ENCODE measurements around the gene CEP120.
"Not testable (repeated sequence)": the region's sequence is repeated elsewhere in the genome, so short reads cannot be mapped to it uniquely, and the experiment has no call there.

The CEP120 gene

GRCh38 chr5:123414974-123415373 is 8.2 kb downstream of the CEP120 start:
- H3K4me1 ChIP-seq (ENCODE audit: control insufficient read depth, low read depth, low read length): no peaks in the 10 kb centered on the region
- H3K79me2 ChIP-seq (ENCODE audit: control insufficient read depth, insufficient read depth, low read length): no peaks in the 10 kb centered on the region
- no peak overlapping the region for H4K5ac ChIP-seq (ENCODE audit: low read length)
- H3K27ac ChIP-seq (ENCODE audit: low read depth, low read length): no peak overlapping the region
- H4K8ac ChIP-seq (ENCODE audit: low read depth, low read length): no peak overlapping the region
- H3K9ac ChIP-seq (ENCODE audit: low read length): no peak overlapping the region
- no peak overlapping the region for H3K18ac ChIP-seq (ENCODE audit: low read length)
- no peak overlapping the region for H3K4me2 ChIP-seq (ENCODE audit: low read length)
- no peak overlapping the region for H3K23ac ChIP-seq (ENCODE audit: low read length)
- no peak overlapping the region for H2BK15ac ChIP-seq (replicated peaks; ENCODE audit: low read depth)
- no peak overlapping the region for H2BK5ac ChIP-seq (ENCODE audit: low read length)
- no peak overlapping the region for H3K56ac ChIP-seq (ENCODE audit: low read length)
- H3K79me1 ChIP-seq (ENCODE audit: low read length): no peaks in the 10 kb centered on the region
- H3K27me3 ChIP-seq (ENCODE audit: insufficient read depth, low read length, poor library complexity): no peaks in the 10 kb centered on the region
- H3K4ac ChIP-seq (ENCODE audit: low read depth, low read length): no peak overlapping the region
- no peaks in the 10 kb centered on the region for H3K36me3 ChIP-seq (ENCODE audit: control insufficient read depth, insufficient read depth, low read length)
- H2AK5ac ChIP-seq (ENCODE audit: low read length): no peak overlapping the region
- H3K4me3 ChIP-seq (ENCODE audit: low read length): no peak overlapping the region
- peak; percentile 64 for DNase-seq
- H2BK120ac ChIP-seq (ENCODE audit: low read depth, low read length): no peak overlapping the region

- H3K9ac ChIP-seq (ENCODE audit: low read length): no peak overlapping the region
- H4K5ac ChIP-seq (ENCODE audit: low read length): no peak overlapping the region
- H2BK15ac ChIP-seq (replicated peaks; ENCODE audit: low read depth): no peak overlapping the region
- H3K23ac ChIP-seq (ENCODE audit: low read length): no peak overlapping the region
- no peak overlapping the region for H2BK5ac ChIP-seq (ENCODE audit: low read length)
- H3K4ac ChIP-seq (ENCODE audit: low read depth, low read length): no peak overlapping the region
- no CpG with 5 or more reads among the region's 3 CpGs for WGBS (ENCODE audit: extremely low coverage, insufficient coverage, low lambda C conversion rate)
- no peaks in the 10 kb centered on the region for H3K36me3 ChIP-seq (ENCODE audit: control insufficient read depth, insufficient read depth, low read length)
- H3K27ac ChIP-seq (ENCODE audit: low read depth, low read length): no peak overlapping the region
- H3K18ac ChIP-seq (ENCODE audit: low read length): no peak overlapping the region
- no peak overlapping the region for H4K8ac ChIP-seq (ENCODE audit: low read depth, low read length)
- no peak overlapping the region for H3K4me3 ChIP-seq (ENCODE audit: low read length)
- no peak overlapping the region for H2AK5ac ChIP-seq (ENCODE audit: low read length)
- H2BK120ac ChIP-seq (ENCODE audit: low read depth, low read length): no peak overlapping the region
- no peaks in the 10 kb centered on the region for H3K27me3 ChIP-seq (ENCODE audit: insufficient read depth, low read length, poor library complexity)
- H3K4me1 ChIP-seq (ENCODE audit: control insufficient read depth, low read depth, low read length): no peaks in the 10 kb centered on the region
- no peaks in the 10 kb centered on the region for H3K79me2 ChIP-seq (ENCODE audit: control insufficient read depth, insufficient read depth, low read length)
- no peak overlapping the region for H3K4me2 ChIP-seq (ENCODE audit: low read length)
- no peak for DNase-seq
- no peak overlapping the region for H3K56ac ChIP-seq (ENCODE audit: low read length)
- no peaks in the 10 kb centered on the region for H3K79me1 ChIP-seq (ENCODE audit: low read length)
These were observed 11.0 kb downstream of the CEP120 start for GRCh38 chr5:123412206-123412605.

- not testable (repeated sequence) for H4K5ac ChIP-seq (ENCODE audit: low read length); H3K18ac ChIP-seq (ENCODE audit: low read length); H3K23ac ChIP-seq (ENCODE audit: low read length); H4K8ac ChIP-seq (ENCODE audit: low read depth, low read length); DNase-seq; H2BK15ac ChIP-seq (replicated peaks; ENCODE audit: low read depth); H3K79me2 ChIP-seq (ENCODE audit: control insufficient read depth, insufficient read depth, low read length); H2BK5ac ChIP-seq (ENCODE audit: low read length); H3K4me2 ChIP-seq (ENCODE audit: low read length); H3K27ac ChIP-seq (ENCODE audit: low read depth, low read length); H2BK120ac ChIP-seq (ENCODE audit: low read depth, low read length); H3K27me3 ChIP-seq (ENCODE audit: insufficient read depth, low read length, poor library complexity); H3K4ac ChIP-seq (ENCODE audit: low read depth, low read length); H3K79me1 ChIP-seq (ENCODE audit: low read length); H3K56ac ChIP-seq (ENCODE audit: low read length); H2AK5ac ChIP-seq (ENCODE audit: low read length); H3K4me3 ChIP-seq (ENCODE audit: low read length); H3K4me1 ChIP-seq (ENCODE audit: control insufficient read depth, low read depth, low read length); H3K9ac ChIP-seq (ENCODE audit: low read length); H3K36me3 ChIP-seq (ENCODE audit: control insufficient read depth, insufficient read depth, low read length)
- no CpG with 5 or more reads among the region's 12 CpGs for WGBS (ENCODE audit: extremely low coverage, insufficient coverage, low lambda C conversion rate)
These were observed 21.2 kb downstream of the CEP120 start for GRCh38 chr5:123401999-123402398.

GRCh38 chr5:123401320-123401719 is 21.9 kb downstream of the CEP120 start:
- no peak overlapping the region for H3K4me2 ChIP-seq (ENCODE audit: low read length)

GRCh38 chr5:123400870-123401291 is 22.3 kb downstream of the CEP120 start:
- not testable (repeated sequence) for H3K23ac ChIP-seq (ENCODE audit: low read length); DNase-seq; H3K79me1 ChIP-seq (ENCODE audit: low read length)

More at GRCh38 chr5:123401320-123401719, 21.9 kb downstream of the CEP120 start:
- Histone ChIP-seq H3K4me3 (ENCODE audit: low read length) (no peak overlapping the region), H3K4ac (ENCODE audit: low read depth, low read length) (no peak overlapping the region), H3K18ac (ENCODE audit: low read length) (no peak overlapping the region), H3K36me3 (ENCODE audit: control insufficient read depth, insufficient read depth, low read length) (peaks cover 4% of the 10 kb centered on the region), H3K27ac (ENCODE audit: low read depth, low read length) (no peak overlapping the region), H3K79me2 (ENCODE audit: control insufficient read depth, insufficient read depth, low read length) (no peaks in the 10 kb centered on the region), H2BK5ac (ENCODE audit: low read length) (no peak overlapping the region), H3K27me3 (ENCODE audit: insufficient read depth, low read length, poor library complexity) (no peaks in the 10 kb centered on the region), H3K79me1 (ENCODE audit: low read length) (no peaks in the 10 kb centered on the region), H3K9ac (ENCODE audit: low read length) (no peak overlapping the region), H2BK120ac (ENCODE audit: low read depth, low read length) (no peak overlapping the region), H3K56ac (ENCODE audit: low read length) (no peak overlapping the region), H2AK5ac (ENCODE audit: low read length) (no peak overlapping the region), H2BK15ac (replicated peaks; ENCODE audit: low read depth) (no peak overlapping the region), H4K8ac (ENCODE audit: low read depth, low read length) (no peak overlapping the region), H4K5ac (ENCODE audit: low read length) (no peak overlapping the region), H3K23ac (ENCODE audit: low read length) (no peak overlapping the region), H3K4me1 (ENCODE audit: control insufficient read depth, low read depth, low read length) (no peaks in the 10 kb centered on the region)
- WGBS (ENCODE audit: extremely low coverage, insufficient coverage, low lambda C conversion rate): no CpG with 5 or more reads among the region's 15 CpGs
- DNase-seq: no peak

GRCh38 chr5:123398058-123398733 is 25.0 kb downstream of the CEP120 start:
- no peak overlapping the region for H2BK120ac ChIP-seq (ENCODE audit: low read depth, low read length)
- no peak overlapping the region for H2AK5ac ChIP-seq (ENCODE audit: low read length)
- no CpG with 5 or more reads among the region's 1 CpG for WGBS (ENCODE audit: extremely low coverage, insufficient coverage, low lambda C conversion rate)
- no peaks in the 10 kb centered on the region for H3K79me1 ChIP-seq (ENCODE audit: low read length)
- no peak overlapping the region for H3K56ac ChIP-seq (ENCODE audit: low read length)
- no peaks in the 10 kb centered on the region for H3K27me3 ChIP-seq (ENCODE audit: insufficient read depth, low read length, poor library complexity)
- peaks cover 4% of the 10 kb centered on the region for H3K36me3 ChIP-seq (ENCODE audit: control insufficient read depth, insufficient read depth, low read length)
- H3K4me1 ChIP-seq (ENCODE audit: control insufficient read depth, low read depth, low read length): no peaks in the 10 kb centered on the region
- no peaks in the 10 kb centered on the region for H3K79me2 ChIP-seq (ENCODE audit: control insufficient read depth, insufficient read depth, low read length)
- no peak overlapping the region for H3K4ac ChIP-seq (ENCODE audit: low read depth, low read length)
- H3K9ac ChIP-seq (ENCODE audit: low read length): no peak overlapping the region
- no peak overlapping the region for H4K5ac ChIP-seq (ENCODE audit: low read length)
- no peak overlapping the region for H3K23ac ChIP-seq (ENCODE audit: low read length)
- H2BK5ac ChIP-seq (ENCODE audit: low read length): no peak overlapping the region
- no peak overlapping the region for H3K18ac ChIP-seq (ENCODE audit: low read length)
- no peak overlapping the region for H2BK15ac ChIP-seq (replicated peaks; ENCODE audit: low read depth)
- H3K4me2 ChIP-seq (ENCODE audit: low read length): no peak overlapping the region
- no peak overlapping the region for H4K8ac ChIP-seq (ENCODE audit: low read depth, low read length)
- no peak for DNase-seq
- no peak overlapping the region for H3K27ac ChIP-seq (ENCODE audit: low read depth, low read length)
- no peak overlapping the region for H3K4me3 ChIP-seq (ENCODE audit: low read length)

More at GRCh38 chr5:123400870-123401291, 22.3 kb downstream of the CEP120 start:
- H3K9ac ChIP-seq (ENCODE audit: low read length); H2BK15ac ChIP-seq (replicated peaks; ENCODE audit: low read depth); H3K4ac ChIP-seq (ENCODE audit: low read depth, low read length); H3K27ac ChIP-seq (ENCODE audit: low read depth, low read length); H3K27me3 ChIP-seq (ENCODE audit: insufficient read depth, low read length, poor library complexity); H2AK5ac ChIP-seq (ENCODE audit: low read length); H3K4me3 ChIP-seq (ENCODE audit: low read length); H3K36me3 ChIP-seq (ENCODE audit: control insufficient read depth, insufficient read depth, low read length); H4K5ac ChIP-seq (ENCODE audit: low read length); H2BK120ac ChIP-seq (ENCODE audit: low read depth, low read length); H3K79me2 ChIP-seq (ENCODE audit: control insufficient read depth, insufficient read depth, low read length); H3K4me2 ChIP-seq (ENCODE audit: low read length); H3K56ac ChIP-seq (ENCODE audit: low read length); H3K18ac ChIP-seq (ENCODE audit: low read length); H3K4me1 ChIP-seq (ENCODE audit: control insufficient read depth, low read depth, low read length); H2BK5ac ChIP-seq (ENCODE audit: low read length); H4K8ac ChIP-seq (ENCODE audit: low read depth, low read length): not testable (repeated sequence)
- no CpG with 5 or more reads among the region's 23 CpGs for WGBS (ENCODE audit: extremely low coverage, insufficient coverage, low lambda C conversion rate)

Data from mesendoderm (in vitro differentiated cells).